ENCODE results near the gene GTF3C2. TPM values are rescaled to one million over a fixed set of nuclear protein-coding genes. Genes with fewer than 3 reads are reported as not detected.

The GTF3C2 gene
- total and polyA plus RNA-seq, 4 donors: 9.7 to 20.6 (median 14.7) TPM

GRCh38 chr2:27379383-27379835 is 22.8 kb upstream of the GTF3C2 start:
- Histone ChIP-seq H3K4me3 (ENCODE audit: low read depth in 1 of 3, low read length in 3 of 3) (peak overlapping the region; percentile 57 to 86 (median 75)), H3K36me3 (ENCODE audit: control insufficient read depth in 4 of 4, insufficient read depth in 3 of 4, low read depth in 1 of 4, low read length in 3 of 4) (peaks cover 16 to 52% (median 26%) of the 10 kb centered on the region in 4 donors), H3K27me3 (ENCODE audit: control insufficient read depth in 4 of 4, insufficient read depth in 4 of 4, low read length in 3 of 4) (no peaks in the 10 kb centered on the region), H3K9me3 (ENCODE audit: control insufficient read depth in 4 of 4, low read length in 3 of 4) (no peaks in the 10 kb centered on the region), H3K9ac (ENCODE audit: low read depth in 1 of 2, low read length in 2 of 2) (peak overlapping the region; percentile 47 to 99), H3K27ac (ENCODE audit: low read depth in 1 of 2, low read length in 2 of 2) (peak overlapping the region; percentile 94 to 97), H3K4me1 (ENCODE audit: control insufficient read depth in 4 of 4, insufficient read depth in 4 of 4, low read length in 3 of 4) (peaks cover 7 to 53% (median 45%) of the 10 kb centered on the region in 4 donors)
- DNase-seq (ENCODE audit: low spot score): no peak
- WGBS: 54% methylated on average over 2 of the region's 2 CpGs
- no peak for TF ChIP-seq YY1 (IDR thresholded peaks at IDR 0.05)
- TF ChIP-seq MAX (IDR thresholded peaks at IDR 0.05): no peak
- TF ChIP-seq CTCF (IDR thresholded peaks at IDR 0.05; ENCODE audit: low read depth, low read length, missing input control): no peak
- TF ChIP-seq FOXA1 (IDR thresholded peaks at IDR 0.05): no peak
- peak; percentile 75 for TF ChIP-seq FOXA2 (IDR thresholded peaks at IDR 0.05)
- TF ChIP-seq HNF4A (conservative IDR thresholded peaks at IDR 0.05): no peak
- peak in 1 of 2 donors; percentile 7 for TF ChIP-seq RAD21 (IDR thresholded peaks at IDR 0.05)
- no peak for TF ChIP-seq HNF4G (IDR thresholded peaks at IDR 0.05)
- TF ChIP-seq, protein P1, sequence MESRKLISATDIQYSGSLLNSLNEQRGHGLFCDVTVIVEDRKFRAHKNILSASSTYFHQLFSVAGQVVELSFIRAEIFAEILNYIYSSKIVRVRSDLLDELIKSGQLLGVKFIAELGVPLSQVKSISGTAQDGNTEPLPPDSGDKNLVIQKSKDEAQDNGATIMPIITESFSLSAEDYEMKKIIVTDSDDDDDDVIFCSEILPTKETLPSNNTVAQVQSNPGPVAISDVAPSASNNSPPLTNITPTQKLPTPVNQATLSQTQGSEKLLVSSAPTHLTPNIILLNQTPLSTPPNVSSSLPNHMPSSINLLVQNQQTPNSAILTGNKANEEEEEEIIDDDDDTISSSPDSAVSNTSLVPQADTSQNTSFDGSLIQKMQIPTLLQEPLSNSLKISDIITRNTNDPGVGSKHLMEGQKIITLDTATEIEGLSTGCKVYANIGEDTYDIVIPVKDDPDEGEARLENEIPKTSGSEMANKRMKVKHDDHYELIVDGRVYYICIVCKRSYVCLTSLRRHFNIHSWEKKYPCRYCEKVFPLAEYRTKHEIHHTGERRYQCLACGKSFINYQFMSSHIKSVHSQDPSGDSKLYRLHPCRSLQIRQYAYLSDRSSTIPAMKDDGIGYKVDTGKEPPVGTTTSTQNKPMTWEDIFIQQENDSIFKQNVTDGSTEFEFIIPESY (IDR thresholded peaks at IDR 0.05): no peak

- no peak for TF ChIP-seq NR2F2 (IDR thresholded peaks at IDR 0.05)
- Histone ChIP-seq H3K4me1 (ENCODE audit: control insufficient read depth in 4 of 4, insufficient read depth in 4 of 4, low read length in 3 of 4) (peaks cover 7 to 53% (median 45%) of the 10 kb centered on the region in 4 donors), H3K9ac (ENCODE audit: low read depth in 1 of 2, low read length in 2 of 2) (peak overlapping the region; percentile 47 to 99), H3K9me3 (ENCODE audit: control insufficient read depth in 4 of 4, low read length in 3 of 4) (no peaks in the 10 kb centered on the region), H3K27ac (ENCODE audit: low read depth in 1 of 2, low read length in 2 of 2) (peak overlapping the region; percentile 94 to 97), H3K27me3 (ENCODE audit: control insufficient read depth in 4 of 4, insufficient read depth in 4 of 4, low read length in 3 of 4) (no peaks in the 10 kb centered on the region), H3K4me3 (ENCODE audit: low read depth in 1 of 3, low read length in 3 of 3) (peak overlapping the region in 1 of 3 donors; percentile 57), H3K36me3 (ENCODE audit: control insufficient read depth in 4 of 4, insufficient read depth in 3 of 4, low read depth in 1 of 4, low read length in 3 of 4) (peaks cover 18 to 51% (median 26%) of the 10 kb centered on the region in 4 donors)
- DNase-seq (ENCODE audit: low spot score): no peak
- WGBS: 86% methylated on average over 9 of the region's 9 CpGs
Measured at GRCh38 chr2:27378809-27379290, 22.3 kb upstream of the GTF3C2 start.

- WGBS: 75% methylated on average over 29 of the region's 29 CpGs
- Histone ChIP-seq H3K9ac (ENCODE audit: low read depth in 1 of 2, low read length in 2 of 2) (no peak overlapping the region), H3K27me3 (ENCODE audit: control insufficient read depth in 4 of 4, insufficient read depth in 4 of 4, low read length in 3 of 4) (no peaks in the 10 kb centered on the region), H3K4me1 (ENCODE audit: control insufficient read depth in 4 of 4, insufficient read depth in 4 of 4, low read length in 3 of 4) (peaks cover 7 to 53% (median 45%) of the 10 kb centered on the region in 4 donors), H3K36me3 (ENCODE audit: control insufficient read depth in 4 of 4, insufficient read depth in 3 of 4, low read depth in 1 of 4, low read length in 3 of 4) (peaks cover 18 to 48% (median 25%) of the 10 kb centered on the region in 4 donors), H3K9me3 (ENCODE audit: control insufficient read depth in 4 of 4, low read length in 3 of 4) (no peaks in the 10 kb centered on the region), H3K4me3 (ENCODE audit: low read depth in 1 of 3, low read length in 3 of 3) (no peak overlapping the region), H3K27ac (ENCODE audit: low read depth in 1 of 2, low read length in 2 of 2) (peak overlapping the region in 1 of 2 donors; percentile 94)
- no peak for DNase-seq (ENCODE audit: low spot score)
- TF ChIP-seq MAX (IDR thresholded peaks at IDR 0.05) (no peak), SP1 (IDR thresholded peaks at IDR 0.05) (no peak), ATF3 (IDR thresholded peaks at IDR 0.05) (no peak), FOXA2 (IDR thresholded peaks at IDR 0.05) (no peak), RXRA (IDR thresholded peaks at IDR 0.05) (peak in 1 of 2 donors; percentile 23), JUND (IDR thresholded peaks at IDR 0.05) (no peak), GABPA (IDR thresholded peaks at IDR 0.05 in 1 of 2, conservative IDR thresholded peaks at IDR 0.05 in 1 of 2) (no peak), CTCF (IDR thresholded peaks at IDR 0.05; ENCODE audit: low read depth, low read length, missing input control) (peak; percentile 13), NR2F2 (IDR thresholded peaks at IDR 0.05) (no peak), FOXA1 (IDR thresholded peaks at IDR 0.05) (no peak), YY1 (IDR thresholded peaks at IDR 0.05) (no peak)
- TF ChIP-seq, protein P1 (IDR thresholded peaks at IDR 0.05): no peak
Measured at GRCh38 chr2:27378096-27378808, 21.7 kb upstream of the GTF3C2 start.

Measured in liver (tissue), 9 donors.